Fibroblast of pulmonary artery (primary cell): Measurements from ENCODE around the gene ALKAL2.

Source experiments
- DNase-seq: peaks from one replicate; pipeline ENCODE4 v3.0.0-alpha.2; 2010; ENCODE audit warnings: low read depth
- H3K4me3 ChIP-seq: replicated peaks from 2 replicates; pipeline ENCODE4 v1.5.1; 2011; ENCODE audit warnings: low read depth, mild to moderate bottlenecking, control low read depth, low read length, moderate library complexity
- TF ChIP-seq, protein P1 (sequence below): IDR thresholded peaks from 2 replicates; pipeline ENCODE4 v1.5.1; 2011; ENCODE audit warnings: mild to moderate bottlenecking, control low read depth, low read length, inconsistent platforms; ENCODE audit errors: missing control alignments

Gene ALKAL2

DNA sequence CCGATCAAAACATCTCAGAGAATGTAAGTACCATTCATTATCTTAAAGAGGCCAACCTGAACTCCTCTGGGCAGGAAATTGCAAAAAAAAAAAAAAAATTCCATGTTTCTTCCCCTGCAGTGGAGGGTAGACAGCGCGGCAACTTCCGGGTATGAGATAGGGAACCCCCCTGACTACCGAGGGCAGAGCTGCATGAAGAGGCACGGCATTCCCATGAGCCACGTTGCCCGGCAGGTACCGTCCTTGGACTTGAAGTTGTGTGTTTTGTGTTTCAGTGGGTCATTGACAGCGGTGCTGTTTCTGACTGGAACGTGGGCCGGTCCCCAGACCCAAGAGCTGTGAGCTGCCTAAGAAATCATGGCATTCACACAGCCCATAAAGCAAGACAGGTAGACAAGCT lies 16.0 kb downstream of the ALKAL2 start:
- TF ChIP-seq, protein P1, sequence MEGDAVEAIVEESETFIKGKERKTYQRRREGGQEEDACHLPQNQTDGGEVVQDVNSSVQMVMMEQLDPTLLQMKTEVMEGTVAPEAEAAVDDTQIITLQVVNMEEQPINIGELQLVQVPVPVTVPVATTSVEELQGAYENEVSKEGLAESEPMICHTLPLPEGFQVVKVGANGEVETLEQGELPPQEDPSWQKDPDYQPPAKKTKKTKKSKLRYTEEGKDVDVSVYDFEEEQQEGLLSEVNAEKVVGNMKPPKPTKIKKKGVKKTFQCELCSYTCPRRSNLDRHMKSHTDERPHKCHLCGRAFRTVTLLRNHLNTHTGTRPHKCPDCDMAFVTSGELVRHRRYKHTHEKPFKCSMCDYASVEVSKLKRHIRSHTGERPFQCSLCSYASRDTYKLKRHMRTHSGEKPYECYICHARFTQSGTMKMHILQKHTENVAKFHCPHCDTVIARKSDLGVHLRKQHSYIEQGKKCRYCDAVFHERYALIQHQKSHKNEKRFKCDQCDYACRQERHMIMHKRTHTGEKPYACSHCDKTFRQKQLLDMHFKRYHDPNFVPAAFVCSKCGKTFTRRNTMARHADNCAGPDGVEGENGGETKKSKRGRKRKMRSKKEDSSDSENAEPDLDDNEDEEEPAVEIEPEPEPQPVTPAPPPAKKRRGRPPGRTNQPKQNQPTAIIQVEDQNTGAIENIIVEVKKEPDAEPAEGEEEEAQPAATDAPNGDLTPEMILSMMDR, result no peak
- H3K4me3 ChIP-seq, result no peak overlapping the region
- DNase-seq, result no peak

GRCh38 chr2:270861-271260 lies 17.0 kb downstream of the ALKAL2 start:
- DNase-seq, result no peak
- TF ChIP-seq, protein P1, result no peak

GRCh38 chr2:269356-270030 lies 18.4 kb downstream of the ALKAL2 start:
- H3K4me3 ChIP-seq, result no peak overlapping the region
- no peak for DNase-seq
- TF ChIP-seq, protein P1, result no peak

More at GRCh38 chr2:270861-271260, 17.0 kb downstream of the ALKAL2 start:
- H3K4me3 ChIP-seq, result no peak overlapping the region

DNA sequence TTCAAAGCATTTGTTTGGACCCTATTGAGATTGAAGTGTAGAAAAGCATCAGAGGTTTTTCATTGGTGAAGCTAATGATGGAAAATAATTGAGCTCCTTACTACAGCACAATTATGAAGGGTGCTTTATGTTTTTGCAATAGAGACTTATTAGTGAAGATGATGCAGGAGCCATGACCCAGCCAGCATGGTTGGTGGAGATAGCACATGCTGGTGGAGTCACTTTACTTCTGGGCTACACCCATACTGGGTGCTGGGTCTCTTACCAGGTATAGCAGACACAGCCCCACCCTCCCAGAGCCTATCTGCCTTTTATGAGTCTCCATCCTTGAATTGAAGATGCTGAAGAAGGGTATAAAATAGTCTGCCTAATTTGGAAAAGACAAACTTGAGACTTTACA lies 19.6 kb downstream of the ALKAL2 start:
- no peak for DNase-seq
- TF ChIP-seq, protein P1, result no peak
- H3K4me3 ChIP-seq, result no peak overlapping the region

GRCh38 chr2:264493-265468 lies 23.1 kb downstream of the ALKAL2 start, which contains the start of gene ACP1:
ACP1 (plus strand) TSS chr2:264947; CDS start chr2:264965, 18 bp downstream.
- peak; percentile 96 for DNase-seq
- H3K4me3 ChIP-seq, result peak within 1 kb of the TSS; percentile 97
- TF ChIP-seq, protein P1, result no peak

DNA sequence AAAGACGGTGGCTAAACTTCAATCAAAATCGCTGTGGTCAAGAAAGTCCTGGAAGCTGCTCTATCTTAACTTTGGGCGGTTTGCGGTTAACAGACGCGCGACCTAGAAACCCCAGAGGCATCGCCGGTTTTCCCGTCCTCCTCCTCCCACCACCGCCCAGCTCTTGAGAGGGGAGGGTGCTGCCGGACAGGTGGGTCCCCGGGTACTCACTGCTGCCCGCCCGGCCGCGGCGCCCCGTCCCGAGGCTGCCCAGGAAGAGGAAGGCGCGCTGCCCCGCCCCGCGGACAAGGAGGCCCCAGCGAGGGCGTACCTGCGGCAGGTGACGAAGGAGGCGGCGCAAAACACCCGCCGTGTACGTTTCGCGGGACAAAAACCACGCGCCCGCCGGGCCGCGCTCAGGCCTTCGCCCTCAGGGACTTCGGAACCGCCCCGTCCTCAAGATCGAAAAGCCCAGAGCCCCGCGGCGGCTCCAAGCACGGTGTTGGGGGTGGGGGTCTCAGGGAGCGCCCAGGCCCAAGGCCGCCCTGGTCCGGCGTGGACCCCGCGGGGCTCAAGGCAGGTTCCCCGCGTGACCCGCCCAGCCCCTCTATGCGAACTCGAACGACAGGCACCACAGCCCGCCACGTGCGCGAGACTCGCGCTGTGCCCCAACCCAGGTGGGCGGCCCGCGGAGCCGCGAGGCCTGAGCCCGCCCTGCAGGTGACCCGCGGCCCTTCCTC lies 24.0 kb downstream of the ALKAL2 start, which contains the start of gene SH3YL1:
TSS of gene SH3YL1 (minus strand) at position 259 of the 719 bp plus-strand sequence. CDS start at position 211, 48 bp downstream.
- DNase-seq, result peak; percentile 16
- TF ChIP-seq, protein P1, result no peak
- H3K4me3 ChIP-seq, result peak within 1 kb of the TSS; percentile 97
